ENCODE data around the gene TPD52L1. TPM values are rescaled to one million over a fixed set of nuclear protein-coding genes. Genes with fewer than 3 reads are reported as not detected.
"Not testable (repeated sequence)": the region's sequence is repeated elsewhere in the genome, so short reads cannot be mapped to it uniquely, and the experiment has no call there.

The TPD52L1 gene
- total and polyA plus RNA-seq, 4 donors = 15.6 to 43.5 (median 16.7) TPM

GRCh38 chr6:125282470-125282869 is 128.9 kb downstream of the TPD52L1 start:
- peaks cover 6 to 23% (median 13%) of the 10 kb centered on the region in 4 donors for H3K36me3 ChIP-seq (ENCODE audit: control insufficient read depth in 4 of 4, insufficient read depth in 4 of 4, low read length in 4 of 4)
- H3K27ac ChIP-seq (ENCODE audit: low read depth in 1 of 2, low read length in 1 of 2); H3K27me3 ChIP-seq (ENCODE audit: control insufficient read depth in 3 of 3, insufficient read depth in 3 of 3, low read length in 2 of 3); H3K4me1 ChIP-seq (ENCODE audit: control insufficient read depth in 5 of 5, insufficient read depth in 5 of 5, low read length in 5 of 5); H3K9ac ChIP-seq (ENCODE audit: insufficient read depth in 1 of 2, low read length in 2 of 2); DNase-seq; H3K4me3 ChIP-seq; H3K9me3 ChIP-seq (ENCODE audit: control insufficient read depth in 4 of 4, insufficient read depth in 3 of 4, low read length in 3 of 4); ATAC-seq (ENCODE audit: insufficient read depth, low FRiP score): not testable (repeated sequence)
- WGBS, 2 donors = 98% methylated on average over 3 of the region's 3 CpGs

GRCh38 chr6:125285353-125285752 is 131.8 kb downstream of the TPD52L1 start:
- peaks cover 0 to 4% (median 2%) of the 10 kb centered on the region in 4 donors for H3K9me3 ChIP-seq (ENCODE audit: control insufficient read depth in 4 of 4, insufficient read depth in 3 of 4, low read length in 3 of 4)
- H3K27ac ChIP-seq (ENCODE audit: low read depth in 1 of 2, low read length in 1 of 2) = no peak overlapping the region
- H3K9ac ChIP-seq (ENCODE audit: insufficient read depth in 1 of 2, low read length in 2 of 2) = no peak overlapping the region
- TF ChIP-seq, protein P1, sequence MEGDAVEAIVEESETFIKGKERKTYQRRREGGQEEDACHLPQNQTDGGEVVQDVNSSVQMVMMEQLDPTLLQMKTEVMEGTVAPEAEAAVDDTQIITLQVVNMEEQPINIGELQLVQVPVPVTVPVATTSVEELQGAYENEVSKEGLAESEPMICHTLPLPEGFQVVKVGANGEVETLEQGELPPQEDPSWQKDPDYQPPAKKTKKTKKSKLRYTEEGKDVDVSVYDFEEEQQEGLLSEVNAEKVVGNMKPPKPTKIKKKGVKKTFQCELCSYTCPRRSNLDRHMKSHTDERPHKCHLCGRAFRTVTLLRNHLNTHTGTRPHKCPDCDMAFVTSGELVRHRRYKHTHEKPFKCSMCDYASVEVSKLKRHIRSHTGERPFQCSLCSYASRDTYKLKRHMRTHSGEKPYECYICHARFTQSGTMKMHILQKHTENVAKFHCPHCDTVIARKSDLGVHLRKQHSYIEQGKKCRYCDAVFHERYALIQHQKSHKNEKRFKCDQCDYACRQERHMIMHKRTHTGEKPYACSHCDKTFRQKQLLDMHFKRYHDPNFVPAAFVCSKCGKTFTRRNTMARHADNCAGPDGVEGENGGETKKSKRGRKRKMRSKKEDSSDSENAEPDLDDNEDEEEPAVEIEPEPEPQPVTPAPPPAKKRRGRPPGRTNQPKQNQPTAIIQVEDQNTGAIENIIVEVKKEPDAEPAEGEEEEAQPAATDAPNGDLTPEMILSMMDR (IDR thresholded peaks at IDR 0.05; ENCODE audit: control extremely low read depth, extremely low read depth) = no peak
- H3K36me3 ChIP-seq (ENCODE audit: control insufficient read depth in 4 of 4, insufficient read depth in 4 of 4, low read length in 4 of 4) = peaks cover 7 to 27% (median 11%) of the 10 kb centered on the region in 4 donors
- DNase-seq (no peak), ATAC-seq (ENCODE audit: insufficient read depth, low FRiP score) (no peak)
- WGBS, 2 donors = 97 to 99% methylated on average over 1 of the region's 1 CpG
- H3K27me3 ChIP-seq (ENCODE audit: control insufficient read depth in 3 of 3, insufficient read depth in 3 of 3, low read length in 2 of 3) = no peaks in the 10 kb centered on the region
- H3K4me1 ChIP-seq (ENCODE audit: control insufficient read depth in 5 of 5, insufficient read depth in 5 of 5, low read length in 5 of 5) = no peaks in the 10 kb centered on the region
- H3K4me3 ChIP-seq = no peak overlapping the region

GRCh38 chr6:125285936-125286335 is 132.4 kb downstream of the TPD52L1 start:
- no peak overlapping the region for H3K9ac ChIP-seq (ENCODE audit: insufficient read depth in 1 of 2, low read length in 2 of 2)
- peaks cover 0 to 4% (median 0%) of the 10 kb centered on the region in 4 donors for H3K9me3 ChIP-seq (ENCODE audit: control insufficient read depth in 4 of 4, insufficient read depth in 3 of 4, low read length in 3 of 4)
- H3K27me3 ChIP-seq (ENCODE audit: control insufficient read depth in 3 of 3, insufficient read depth in 3 of 3, low read length in 2 of 3) = no peaks in the 10 kb centered on the region
- DNase-seq (no peak), ATAC-seq (ENCODE audit: insufficient read depth, low FRiP score) (no peak)
- TF ChIP-seq, protein P1 (IDR thresholded peaks at IDR 0.05; ENCODE audit: control extremely low read depth, extremely low read depth) = no peak
- H3K27ac ChIP-seq (ENCODE audit: low read depth in 1 of 2, low read length in 1 of 2) = no peak overlapping the region
- WGBS, 2 donors = 97% methylated on average over 1 of the region's 1 CpG
- H3K4me1 ChIP-seq (ENCODE audit: control insufficient read depth in 5 of 5, insufficient read depth in 5 of 5, low read length in 5 of 5) = no peaks in the 10 kb centered on the region
- H3K4me3 ChIP-seq = no peak overlapping the region
- H3K36me3 ChIP-seq (ENCODE audit: control insufficient read depth in 4 of 4, insufficient read depth in 4 of 4, low read length in 4 of 4) = peaks cover 2 to 23% (median 8%) of the 10 kb centered on the region in 4 donors

DNA sequence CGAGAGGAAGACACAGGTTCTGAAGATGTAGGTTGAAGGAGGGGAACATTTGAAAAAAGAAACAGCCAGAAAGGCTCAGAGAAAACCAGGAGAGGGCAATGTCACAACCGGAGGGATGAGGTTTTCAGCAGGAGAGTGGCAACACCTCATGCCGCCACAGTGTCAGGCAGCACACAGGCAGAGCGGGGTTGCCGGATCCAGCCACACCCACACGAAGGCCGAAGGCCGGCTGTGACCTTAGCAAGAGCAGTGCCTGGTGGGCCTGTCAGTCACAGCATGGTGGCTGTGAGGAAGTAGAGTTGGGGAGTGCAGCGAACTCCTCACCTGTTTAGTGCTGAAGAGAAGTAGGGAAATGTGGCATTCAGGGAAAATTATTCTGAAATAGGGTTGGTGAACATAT is 134.1 kb downstream of the TPD52L1 start:
- no peaks in the 10 kb centered on the region for H3K27me3 ChIP-seq (ENCODE audit: control insufficient read depth in 3 of 3, insufficient read depth in 3 of 3, low read length in 2 of 3)
- TF ChIP-seq, protein P1 (IDR thresholded peaks at IDR 0.05; ENCODE audit: control extremely low read depth, extremely low read depth) = no peak
- H3K9me3 ChIP-seq (ENCODE audit: control insufficient read depth in 4 of 4, insufficient read depth in 3 of 4, low read length in 3 of 4) = peaks cover 0 to 4% (median 0%) of the 10 kb centered on the region in 4 donors
- no peak overlapping the region for H3K4me3 ChIP-seq
- DNase-seq (no peak), ATAC-seq (ENCODE audit: insufficient read depth, low FRiP score) (no peak)
- WGBS, 2 donors = 95 to 97% methylated on average over 9 of the region's 9 CpGs
- H3K36me3 ChIP-seq (ENCODE audit: control insufficient read depth in 4 of 4, insufficient read depth in 4 of 4, low read length in 4 of 4) = peaks cover 6 to 29% (median 13%) of the 10 kb centered on the region in 4 donors
- H3K27ac ChIP-seq (ENCODE audit: low read depth in 1 of 2, low read length in 1 of 2) = no peak overlapping the region
- H3K9ac ChIP-seq (ENCODE audit: insufficient read depth in 1 of 2, low read length in 2 of 2) = no peak overlapping the region
- no peaks in the 10 kb centered on the region for H3K4me1 ChIP-seq (ENCODE audit: control insufficient read depth in 5 of 5, insufficient read depth in 5 of 5, low read length in 5 of 5)

Data from lung (tissue), 12 donors.